ENCODE measurements around the gene PCBP3.

- TF ChIP-seq CTCF (conservative IDR thresholded peaks at IDR 0.05), result no peak
- TF ChIP-seq ZFX (IDR thresholded peaks at IDR 0.05), result no peak
These were observed 173.3 kb downstream of the PCBP3 start for GRCh38 chr21:45816794-45817193.

All from C4-2B (cell line).